K562 (cell line): ENCODE results near the gene FIBP. TPM values are rescaled to one million over a fixed set of nuclear protein-coding genes. Genes with fewer than 3 reads are reported as not detected.

Experiments
- ATAC-seq: fragments of 200-7000 bp; cut with Tn5 transposase; 3 replicates; pipeline ENCODE4 v1.9.1; 2020; ENCODE audit warnings: moderate library complexity
- BruUV-seq: library from RNA; stranded (reverse); fragments of 400-500 nt; replicated peaks from 2 replicates; lab custom pipeline; 2021; lab: Mats Ljungman, UMichigan
- CTCF ChIA-PET: fragments of 300-600 bp; formaldehyde crosslinking; extraction: SDS; loops from one replicate; lab custom pipeline; 2021; ENCODE audit warnings: low intra/inter-chr PET ratio; lab: Yijun Ruan, JAX
- POLR2A ChIA-PET: fragments of 300-600, 350-650 bp; sonication (Branson Sonifier 250); formaldehyde crosslinking; extraction: SDS; loops from one replicate; lab custom pipeline; 2021; ENCODE audit warnings: antibody characterized with exemption, inconsistent platforms; lab: Yijun Ruan, JAX
- DNase-seq, 4 experiments: peaks; one replicate each; pipeline versions ENCODE4 v3.0.0 to v3.0.0-alpha.2; 2011 to 2018; ENCODE audit warnings: low spot score in 3 of 4, mixed read lengths in 3 of 4; ENCODE audit errors: extremely low read depth in 1 of 4
- FAIRE-seq: peaks from 2 replicates; lab custom pipeline; 2011; peaks lifted over from hg19 to GRCh38; lab: Jason Lieb, UNC
- H2AFZ ChIP-seq: 2 replicates; pipeline ENCODE4 v1.6.0; 2011; ENCODE audit warnings: low read depth, low read length, control low read depth, inconsistent platforms
- H3K27ac ChIP-seq: fragments of 200-600 bp; 3 replicates; pipeline ENCODE4 v1.8.0; 2011; ENCODE audit warnings: low read depth, mild to moderate bottlenecking, control low read depth, inconsistent platforms, low read length, moderate library complexity, mixed read lengths; ENCODE audit errors: extremely low read depth
- H3K27me3 ChIP-seq, 2 experiments: fragments of 300-600 bp in 1 of 2; 2 replicates in 1 of 2; 3 replicates in 1 of 2; pipeline versions ENCODE4 v1.6.0 to v1.8.0; 2011; ENCODE audit warnings: inconsistent platforms in 2 of 2, low read length in 2 of 2, mild to moderate bottlenecking in 1 of 2, mixed read lengths in 1 of 2, moderate library complexity in 1 of 2; ENCODE audit not compliant: control insufficient read depth in 2 of 2, insufficient read depth in 2 of 2
- H3K36me3 ChIP-seq: fragments of 300-600 bp; 3 replicates; pipeline ENCODE4 v1.8.0; 2011; ENCODE audit warnings: mild to moderate bottlenecking, low read length, inconsistent platforms; ENCODE audit not compliant: control insufficient read depth, insufficient read depth
- H3K4me1 ChIP-seq, 2 experiments: fragments of 200-600 bp in 1 of 2; replicated peaks in 1 of 2; 2 replicates in 1 of 2; 3 replicates in 1 of 2; pipeline versions ENCODE4 v1.5.1 to v1.8.0; 2011; ENCODE audit warnings: inconsistent platforms in 2 of 2, low read length in 2 of 2, mild to moderate bottlenecking in 1 of 2, mixed read lengths in 1 of 2, moderate library complexity in 1 of 2; ENCODE audit not compliant: control insufficient read depth in 2 of 2, insufficient read depth in 2 of 2
- H3K4me2 ChIP-seq: 2 replicates; pipeline ENCODE4 v1.6.1; 2011; ENCODE audit warnings: low read length, control low read depth, inconsistent platforms, mixed read lengths; ENCODE audit not compliant: insufficient read depth
- H3K4me3 ChIP-seq: fragments of 200-600 bp; sonication (generic), shearing (Covaris generic); 2 replicates; pipeline ENCODE4 v1.5.1; 2016; ENCODE audit warnings: control low read depth, inconsistent platforms
- H3K79me2 ChIP-seq: fragments of 200-600 bp; 3 replicates; pipeline ENCODE4 v1.8.0; 2011; ENCODE audit warnings: low read length, inconsistent platforms; ENCODE audit not compliant: control insufficient read depth, insufficient read depth
- H3K9ac ChIP-seq, 2 experiments: 2 replicates each; pipeline versions ENCODE4 v1.6.0 to v1.6.1; 2011; ENCODE audit warnings: low read depth in 2 of 2, low read length in 2 of 2, control low read depth in 1 of 2, inconsistent platforms in 1 of 2, mild to moderate bottlenecking in 1 of 2, mixed read lengths in 1 of 2; ENCODE audit not compliant: insufficient read depth in 1 of 2
- H3K9me1 ChIP-seq: one replicate; pipeline ENCODE4 v1.6.0; 2011; ENCODE audit warnings: inconsistent platforms, mild to moderate bottlenecking, low read length, moderate library complexity; ENCODE audit not compliant: control insufficient read depth, insufficient read depth
- H3K9me3 ChIP-seq: replicated peaks from 2 replicates; pipeline ENCODE4 v1.5.1; 2011; ENCODE audit warnings: low read depth, low read length, inconsistent platforms; ENCODE audit not compliant: control insufficient read depth, insufficient read depth
- H4K20me1 ChIP-seq: replicated peaks from 2 replicates; pipeline ENCODE4 v1.6.1; 2011; ENCODE audit warnings: low read length, inconsistent platforms, mixed read lengths; ENCODE audit not compliant: control insufficient read depth, insufficient read depth
- FOSL1 ChIP-seq: fragments of 200-800 bp; sonication (Bioruptor generic); conservative IDR thresholded peaks from 2 replicates; pipeline ENCODE4 v1.6.1; 2016; ENCODE audit warnings: missing genetic modification characterization, missing compliant biosample characterization
- GTF2A2 ChIP-seq: IDR thresholded peaks from 2 replicates; pipeline ENCODE4 v1.6.1; 2016; ENCODE audit warnings: mild to moderate bottlenecking, missing genetic modification characterization, missing compliant biosample characterization
- MAFF ChIP-seq: IDR thresholded peaks from 2 replicates; pipeline ENCODE4 v1.6.1; 2012; ENCODE audit warnings: low read length, improper control_type of control experiment
- NR3C1 ChIP-seq: sonication (generic); formaldehyde crosslinking; IDR thresholded peaks from 2 replicates; pipeline ENCODE4 v1.8.1; 2022; ENCODE audit warnings: missing genetic modification reagents
- ZBTB33 ChIP-seq: sonication (generic); formaldehyde crosslinking; IDR thresholded peaks from 2 replicates; pipeline ENCODE4 v1.8.1; 2023; ENCODE audit warnings: mild to moderate bottlenecking, missing genetic modification reagents
- ZFP1 ChIP-seq: fragments of 450-650 bp; formaldehyde crosslinking; IDR thresholded peaks from 2 replicates; pipeline ENCODE4 v1.4.0; 2020; ENCODE audit warnings: mild to moderate bottlenecking, mixed read lengths
- ZNF280B ChIP-seq: fragments of 250-450 bp; sonication (Bioruptor Pico); IDR thresholded peaks from 2 replicates; pipeline ENCODE4 v1.5.1; 2021; ENCODE audit warnings: mild to moderate bottlenecking
- ZNF766 ChIP-seq: fragments of 200-800 bp; sonication (Bioruptor generic); conservative IDR thresholded peaks from 2 replicates; pipeline ENCODE4 v1.6.1; 2016; ENCODE audit warnings: missing genetic modification characterization, missing compliant biosample characterization
- WGBS: fragments of 100-300 bp; shearing (Covaris generic); methylation state at CpG from one replicate; pipeline ENCODE4 v1.1.6; 2016; ENCODE audit warnings: low coverage, mixed read lengths; ENCODE audit not compliant: insufficient coverage; ENCODE audit errors: missing lambda C conversion rate; 5-methylcytosine and 5-hydroxymethylcytosine counted together
- in situ Hi-C: fragments of 300-500 bp; cut with MboI; formaldehyde crosslinking; loops from 4 replicates; pipeline ENCODE4 v1.15.0; 2018; ENCODE audit warnings: inconsistent platforms, mixed read lengths
- intact Hi-C: fragments of 100-400 bp; cut with micrococcal nuclease; formaldehyde crosslinking; loops from 2 replicates; pipeline ENCODE4 v1.14.2; 2022
- polyA plus RNA-seq, 8 experiments: library from polyadenylated mRNA; depleted of rRNA in 4 of 8; stranded (reverse) in 5 of 8; unstranded in 3 of 8; fragments of >200 nt; fragmentation: Nextera tagmentation in 2 of 8; fragmentation: Illumina TruSeq in 1 of 8; extraction: Ambion mirVana in 2 of 8; extraction: Trizol in 1 of 8; gene quantifications; 2 replicates each; pipeline versions ENCODE4 v1.2.1 to v1.2.3, GENCODE V29; 2011 to 2014; ENCODE audit warnings: inconsistent platforms in 1 of 8, missing spikeins in 1 of 8
- total RNA-seq, 7 experiments: library from RNA; depleted of rRNA in 6 of 7; stranded (reverse); fragments of >200 nt in 6 of 7; fragmentation: Illumina TruSeq in 2 of 7; extraction: Trizol in 2 of 7; gene quantifications; 2 replicates each; pipeline versions ENCODE4 v1.2.1 to v1.2.3, GENCODE V29; 2011 to 2021; ENCODE audit warnings: low replicate concordance in 1 of 7
- TF ChIP-seq, protein P1 (sequence below): fragments of 450-650 bp; formaldehyde crosslinking; IDR thresholded peaks from 2 replicates; pipeline ENCODE4 v1.4.0; 2022; ENCODE audit warnings: mild to moderate bottlenecking, moderate library complexity

The FIBP gene
- total and polyA plus RNA-seq, 9 of the 15 experiments (the other 6 are each of a cell fraction or from before 2014, with no cell fraction given) = 41.2 to 79.2 (median 48.6) TPM

DNA sequence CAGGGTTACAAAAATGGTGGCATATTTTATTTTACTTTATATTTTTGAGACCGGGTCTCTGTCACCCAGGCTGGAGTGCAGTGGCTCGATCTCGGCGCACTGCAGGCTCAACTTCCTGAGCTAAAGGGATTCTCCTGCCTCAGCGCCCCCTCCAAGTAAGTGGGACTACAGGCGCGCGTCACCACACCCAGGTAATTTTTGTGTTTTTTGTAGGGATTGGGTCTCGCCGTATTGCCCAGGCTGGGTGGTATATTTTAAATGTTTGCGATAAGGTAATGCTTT lies 12.6 kb upstream of the FIBP start:
- intact Hi-C loops (loop anchor here (5.0 kb wide), 1 partner anchor 44 kb away; the partner anchor contains the start of gene CFL1), in situ Hi-C loops (no loop called here)
- ATAC-seq = no peak
- Histone ChIP-seq H3K4me3 (peak overlapping the region; percentile 89; the same call in 1 of the 2 replicates), H4K20me1 (peaks cover 9% of the 10 kb centered on the region), H3K9me1 (no peaks in the 10 kb centered on the region), H3K4me2 (peak overlapping the region; percentile 99), H3K9ac (peak overlapping the region in 1 of 2 experiments; percentile 36; a peak in 1 of 4 replicates), H2AFZ (no peak overlapping the region; the same call in 1 of the 2 replicates), H3K4me1 (peaks cover 42 to 67% of the 10 kb centered on the region in 2 experiments), H3K9me3 (no peaks in the 10 kb centered on the region), H3K36me3 (peaks cover 35% of the 10 kb centered on the region), H3K27me3 (no peaks in the 10 kb centered on the region), H3K27ac (peak overlapping the region; percentile 66; the same call in 1 of the 3 replicates), H3K79me2 (peaks cover 44% of the 10 kb centered on the region)
- WGBS = 70% methylated on average over 11 of the region's 11 CpGs
- CTCF ChIA-PET = no interaction called here
- POLR2A ChIA-PET = interaction anchor here (0.7 to 8.0 kb wide), 20 partner anchors 10 to 407 kb away, joined by 3 to 136 read pairs (median 6); partner anchors contain the start of genes C11orf68, CCDC85B, CFL1 and FIBP
- TF ChIP-seq GTF2A2 (tag) (no peak), ZNF766 (CRISPR knock-in tag) (0 out of 2 replicates have a peak, but pooled peaks have one; percentile 3)
- BruUV-seq = no TSS peak
- no peak for DNase-seq
- FAIRE-seq = no peak

GRCh38 chr11:65900125-65900898 lies 12.0 kb upstream of the FIBP start, which contains the start of gene FOSL1:
Gene FOSL1, minus strand, starts transcription at chr11:65900388. Its CDS starts 49 bp downstream, at chr11:65900339.
- in situ Hi-C loops (no loop called here), intact Hi-C loops (loop anchor here (5.0 kb wide), 1 partner anchor 43 kb away; the partner anchor contains the start of gene CFL1)
- Histone ChIP-seq H3K79me2 (peaks cover 49% of the 10 kb centered on the region), H3K4me2 (peak within 1 kb of the TSS; percentile 99), H3K4me3 (peak within 1 kb of the TSS; percentile 89), H3K27me3 (no peaks in the 10 kb centered on the region), H3K36me3 (peaks cover 40% of the 10 kb centered on the region), H2AFZ (peak within 1 kb of the TSS; percentile 58), H3K4me1 (peaks cover 42 to 70% of the 10 kb centered on the region in 2 experiments), H4K20me1 (peaks cover 14% of the 10 kb centered on the region), H3K9ac (peak within 1 kb of the TSS; percentile 100), H3K27ac (peak within 1 kb of the TSS; percentile 100), H3K9me3 (no peaks in the 10 kb centered on the region), H3K9me1 (no peaks in the 10 kb centered on the region)
- no TSS peak for BruUV-seq
- 2% methylated on average over 73 of the region's 80 CpGs for WGBS
- DNase-seq (peak; percentile 89 to 97 (median 92)), FAIRE-seq (peak; percentile 48), ATAC-seq (peak; percentile 90)
- POLR2A ChIA-PET = interaction anchor here (0.6 to 8.0 kb wide), 25 partner anchors 11 to 407 kb away, joined by 3 to 136 read pairs (median 5); partner anchors contain the start of genes C11orf68, CCDC85B, CFL1 and FIBP
- CTCF ChIA-PET = no interaction called here
- TF ChIP-seq ZBTB33 (CRISPR knock-in tag) (peak; percentile 45), MAFF (no peak; the same call in 1 of the 2 replicates), NR3C1 (CRISPR knock-in tag) (peak; percentile 57; the same call in 1 of the 2 replicates), ZFP1 (no peak), FOSL1 (tag) (no peak), ZNF280B (CRISPR knock-in tag) (no peak)
- TF ChIP-seq, protein P1, sequence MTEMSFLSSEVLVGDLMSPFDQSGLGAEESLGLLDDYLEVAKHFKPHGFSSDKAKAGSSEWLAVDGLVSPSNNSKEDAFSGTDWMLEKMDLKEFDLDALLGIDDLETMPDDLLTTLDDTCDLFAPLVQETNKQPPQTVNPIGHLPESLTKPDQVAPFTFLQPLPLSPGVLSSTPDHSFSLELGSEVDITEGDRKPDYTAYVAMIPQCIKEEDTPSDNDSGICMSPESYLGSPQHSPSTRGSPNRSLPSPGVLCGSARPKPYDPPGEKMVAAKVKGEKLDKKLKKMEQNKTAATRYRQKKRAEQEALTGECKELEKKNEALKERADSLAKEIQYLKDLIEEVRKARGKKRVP (CRISPR knock-in tag) = 0 out of 2 replicates have a peak, but pooled peaks have one; percentile 12
